GM19193 (cell line): Measurements from ENCODE around the gene TRNT1.

Source experiments
- POLR2A ChIP-seq: IDR thresholded peaks from 4 replicates; pipeline ENCODE4 v1.6.1; 2011; ENCODE audit not compliant: insufficient read depth, insufficient read length; ENCODE audit errors: extremely low read depth

TRNT1 gene

DNA sequence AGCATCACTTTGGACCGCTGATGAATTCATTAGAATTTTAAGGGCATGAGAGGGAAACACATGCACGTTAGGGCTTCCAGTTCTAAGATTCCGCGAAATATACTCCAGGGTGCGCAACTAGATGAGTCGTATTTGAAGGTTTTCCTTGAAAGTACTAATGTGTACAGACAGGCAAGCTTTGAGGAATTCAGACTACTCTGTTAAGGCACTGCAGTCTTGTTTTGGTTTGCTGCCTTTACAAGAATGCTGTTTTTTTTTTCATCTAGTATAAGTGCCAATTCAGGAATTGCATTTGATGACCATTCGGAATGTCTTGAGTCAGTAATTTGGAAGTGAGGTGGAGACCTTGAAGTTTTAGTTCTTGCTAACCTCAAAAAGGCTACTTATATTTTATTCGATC lies 19.1 kb downstream of the TRNT1 start:
- TF ChIP-seq POLR2A, result no peak

DNA sequence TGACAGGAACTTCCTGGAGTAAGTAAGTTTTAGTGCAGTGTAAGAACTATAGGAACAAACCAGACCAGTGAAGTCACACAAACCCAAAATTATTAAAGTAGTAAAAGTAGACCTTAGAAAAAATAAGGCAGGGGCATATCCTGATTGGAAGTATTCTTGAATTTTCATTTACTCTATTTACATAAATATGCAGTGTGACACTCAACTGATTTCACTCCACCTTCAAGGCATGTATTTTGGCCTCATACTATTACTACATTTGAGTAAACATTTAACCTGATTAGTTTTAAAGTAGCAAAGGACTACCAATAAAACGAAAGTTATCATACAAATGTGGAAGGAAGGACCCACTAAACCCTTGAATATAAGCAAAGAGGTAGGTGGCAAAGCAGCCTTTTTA lies 22.8 kb downstream of the TRNT1 start:
- TF ChIP-seq POLR2A, result no peak

DNA sequence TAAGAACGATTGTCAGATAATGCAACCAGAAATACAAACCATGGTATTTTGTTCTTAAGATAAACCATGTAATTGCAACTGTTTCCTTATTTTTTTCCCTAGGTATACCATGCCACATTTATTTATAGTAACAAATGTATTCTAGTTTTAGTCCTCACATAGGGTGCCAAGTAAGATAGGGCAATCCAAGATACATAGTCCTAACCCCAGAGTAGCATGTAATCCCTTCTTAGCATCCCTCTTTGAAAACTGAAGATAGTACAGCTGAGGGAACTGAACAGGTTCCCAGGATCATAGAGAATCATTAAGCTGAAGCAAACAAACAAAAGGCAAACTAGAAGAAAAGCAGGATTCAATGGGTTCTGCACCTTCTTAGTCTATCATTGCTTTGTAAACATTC lies 24.8 kb downstream of the TRNT1 start:
- TF ChIP-seq POLR2A, result no peak

DNA sequence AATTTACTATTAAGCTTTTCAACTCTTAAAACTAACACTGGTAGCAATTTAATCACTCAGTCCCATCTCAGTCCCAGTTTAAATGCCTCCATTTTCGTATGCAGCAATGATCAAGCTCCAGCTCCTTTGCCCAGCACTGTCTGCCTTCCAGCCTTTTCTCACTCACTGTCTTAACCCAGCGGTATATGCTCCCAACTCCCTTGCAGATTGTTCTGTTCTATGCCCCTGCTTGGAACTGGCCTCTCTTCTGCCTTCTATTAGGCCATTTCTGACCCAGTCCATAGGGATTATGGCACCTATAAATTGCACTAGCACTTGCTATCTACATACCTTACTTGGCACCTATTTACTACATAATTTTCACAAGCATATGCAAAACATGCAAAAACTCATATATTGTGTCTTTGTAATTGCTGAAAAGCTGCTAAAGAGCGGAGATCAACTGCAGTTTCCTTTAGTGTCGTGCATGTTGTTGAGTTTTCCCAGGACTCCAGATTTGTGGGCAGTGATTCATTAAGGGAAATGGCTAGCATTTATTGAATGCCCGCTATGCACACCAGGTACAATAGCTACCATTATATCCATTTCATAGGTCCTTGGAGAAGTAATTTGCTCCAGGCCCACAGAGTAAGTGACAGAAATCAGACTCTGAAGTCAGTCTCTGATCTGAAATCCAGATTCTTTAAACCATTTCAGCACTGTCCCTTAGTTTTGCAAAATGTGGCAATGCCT lies 28.3 kb downstream of the TRNT1 start:
- no peak for TF ChIP-seq POLR2A

DNA sequence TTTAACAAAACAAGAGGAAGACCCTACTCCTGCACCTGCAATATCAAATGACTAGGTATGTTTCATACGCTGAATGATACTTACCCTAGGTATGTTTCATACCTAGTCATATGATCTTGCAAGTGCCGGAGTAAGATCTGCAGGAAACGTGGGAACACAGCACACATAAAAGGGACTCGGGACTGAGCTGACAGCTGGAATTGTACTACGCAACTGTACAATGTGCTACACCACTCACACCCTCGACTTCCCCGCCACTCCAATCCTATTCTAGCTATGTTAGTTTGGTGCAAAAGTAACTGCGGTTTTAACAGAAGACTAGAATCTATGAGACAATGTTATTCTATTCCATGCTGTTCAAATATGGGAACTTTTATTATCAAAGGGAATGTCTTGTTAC lies 30.7 kb downstream of the TRNT1 start:
- no peak for TF ChIP-seq POLR2A

DNA sequence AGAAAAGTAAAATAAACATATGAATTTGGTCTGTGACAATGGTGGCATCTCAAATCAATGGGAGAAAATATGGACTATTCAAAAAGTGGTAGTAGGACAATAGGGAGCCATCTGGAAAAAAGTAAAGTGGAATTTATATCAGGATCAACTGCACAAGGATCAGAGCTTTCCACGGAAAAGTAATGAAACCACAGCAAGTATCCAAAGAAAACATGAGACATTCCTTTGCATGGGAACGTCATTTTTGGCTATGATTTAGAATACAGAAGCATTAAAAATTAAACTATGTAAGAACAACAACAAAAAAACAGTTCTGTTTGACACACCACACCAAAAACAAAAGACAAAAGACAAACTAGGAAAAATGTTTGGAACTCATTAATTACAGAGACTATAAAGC lies 34.1 kb downstream of the TRNT1 start:
- TF ChIP-seq POLR2A, result no peak

DNA sequence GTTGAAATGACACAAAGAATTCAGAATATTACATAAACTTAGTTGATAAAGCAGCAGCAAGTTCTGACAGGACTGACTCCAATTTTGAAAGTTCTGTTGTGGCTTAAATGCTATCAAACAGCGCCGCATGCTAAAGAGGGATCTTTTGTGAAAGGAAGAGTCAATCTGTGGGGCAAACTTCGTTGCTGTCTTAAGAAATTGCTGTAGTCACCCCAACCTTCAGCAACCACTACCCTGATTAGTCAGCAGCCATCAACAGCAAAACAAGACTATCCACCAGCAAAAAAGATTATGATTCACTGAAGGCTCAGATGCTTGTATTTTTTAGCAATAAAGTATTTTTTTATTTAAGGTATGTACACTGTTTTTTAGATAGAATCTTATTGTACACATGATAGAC lies 38.5 kb downstream of the TRNT1 start:
- TF ChIP-seq POLR2A, result no peak

DNA sequence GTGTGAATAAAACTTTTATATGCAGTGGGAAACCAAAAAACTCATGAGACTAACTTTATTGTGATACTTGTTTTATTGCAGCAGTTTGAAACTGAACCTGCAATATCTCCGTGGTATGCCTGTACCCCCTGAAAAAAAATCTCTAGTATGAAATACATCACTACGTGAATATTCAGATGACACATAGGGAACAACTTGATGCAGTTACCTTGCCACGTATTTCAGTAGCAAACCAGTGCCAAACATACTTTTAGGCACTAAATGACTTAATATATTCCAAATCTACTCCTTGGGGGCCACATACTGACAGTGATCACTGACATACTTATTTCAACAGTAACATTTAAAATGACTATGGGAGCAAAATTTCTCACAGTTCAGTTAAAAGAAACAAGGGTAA lies 38.9 kb downstream of the TRNT1 start:
- TF ChIP-seq POLR2A, result no peak

DNA sequence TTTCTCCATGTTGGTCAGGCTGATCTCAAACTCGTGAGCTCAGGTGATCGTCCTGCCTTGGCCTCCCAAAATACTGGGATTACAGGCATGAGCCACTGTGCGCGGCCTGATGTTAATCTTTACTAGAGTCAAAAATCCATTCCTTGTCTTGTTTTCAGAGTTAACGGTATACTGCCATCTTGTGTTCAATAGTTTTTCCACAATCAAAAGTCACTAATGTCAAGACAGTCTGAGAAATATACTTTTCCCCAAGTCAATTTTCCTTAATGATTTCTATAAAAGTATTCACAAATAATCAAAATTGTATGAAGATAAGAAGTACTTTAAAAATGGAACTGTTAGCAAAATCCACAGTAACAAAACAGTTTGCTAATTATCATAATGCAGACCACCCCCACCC lies 44.3 kb downstream of the TRNT1 start:
- TF ChIP-seq POLR2A, result no peak

DNA sequence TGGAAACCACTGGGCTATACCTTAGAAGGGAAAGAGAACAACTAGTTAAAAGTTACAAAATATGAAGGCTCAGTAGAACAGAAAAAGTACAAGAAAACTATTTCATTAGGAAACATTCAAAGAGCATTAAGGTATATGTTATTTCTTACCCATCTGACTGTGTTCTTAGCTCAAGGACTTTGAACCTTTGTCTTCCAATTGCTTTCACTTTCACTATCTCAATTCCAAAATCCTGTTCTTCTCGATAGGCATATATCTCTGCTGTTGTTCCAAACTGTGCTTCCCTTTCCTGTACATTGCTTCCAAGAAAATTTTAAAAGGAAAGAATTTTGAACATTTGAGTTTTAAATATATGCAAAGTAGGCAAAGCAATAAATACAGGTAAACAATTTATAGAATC lies 45.9 kb downstream of the TRNT1 start:
- no peak for TF ChIP-seq POLR2A

DNA sequence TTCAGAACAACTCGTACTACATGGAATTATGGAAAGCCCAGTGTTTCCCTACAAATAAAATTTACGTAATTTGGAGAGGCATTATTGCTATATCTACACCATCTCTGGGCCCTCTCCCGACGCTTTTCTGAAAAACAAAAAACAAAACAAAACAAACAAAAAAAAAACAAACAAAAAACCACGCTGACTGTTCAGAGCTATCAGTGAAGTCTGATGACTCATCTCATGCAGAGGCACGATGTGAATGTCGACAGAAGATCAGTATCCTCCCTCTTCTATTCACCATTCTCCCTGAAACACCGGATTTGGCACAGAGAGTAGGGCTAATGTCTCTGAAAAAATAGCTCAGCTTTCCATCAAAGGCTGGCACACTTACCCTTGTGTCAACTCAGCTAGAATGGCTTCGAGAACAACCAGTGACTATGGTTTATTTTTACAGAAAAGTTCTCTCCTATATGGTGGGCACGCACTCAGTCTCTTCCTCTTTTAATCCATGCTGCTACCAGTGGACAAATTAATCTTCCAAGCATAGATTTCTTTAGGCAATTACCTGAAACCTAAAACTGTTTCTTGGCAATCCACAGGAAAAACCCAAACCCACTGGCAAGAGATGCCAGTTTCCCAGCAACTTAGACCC lies 51.2 kb downstream of the TRNT1 start:
- no peak for TF ChIP-seq POLR2A

DNA sequence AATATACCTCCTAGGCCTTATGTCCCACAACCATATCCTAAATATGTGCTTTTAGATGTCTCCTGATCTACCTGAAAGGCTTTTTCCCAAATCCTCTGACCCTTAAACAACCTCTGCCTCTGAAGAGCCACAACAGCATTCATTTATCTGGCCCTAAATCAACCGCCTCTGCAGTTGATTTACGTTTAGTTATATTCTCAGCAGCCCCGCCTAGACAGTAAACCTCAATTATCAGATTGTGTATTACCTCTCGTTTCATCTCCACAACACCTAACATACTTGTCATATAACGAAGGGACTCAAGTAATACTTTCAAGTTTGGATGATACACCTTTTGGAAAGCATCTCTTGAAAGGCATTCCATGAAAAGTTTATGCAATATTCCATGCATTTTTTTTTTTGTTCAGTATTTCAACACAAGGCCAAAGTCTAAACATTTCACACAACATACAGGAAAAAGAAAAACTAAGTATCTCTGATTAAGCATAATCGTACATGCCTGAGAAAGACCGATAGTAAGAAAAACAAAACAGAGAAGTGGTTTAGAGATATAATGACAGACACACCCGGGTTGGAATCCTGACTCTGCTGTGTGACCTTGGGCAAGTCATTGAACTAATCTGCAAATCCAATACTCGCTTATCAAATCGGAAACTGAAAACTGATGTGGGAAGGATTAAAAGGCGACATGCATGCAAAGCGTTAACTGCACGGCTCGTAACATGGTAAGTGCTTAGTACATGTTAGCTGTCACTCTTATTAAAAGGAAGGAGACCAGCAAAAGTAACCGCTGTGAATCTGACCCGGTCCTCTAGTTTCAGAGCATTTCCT lies 52.0 kb downstream of the TRNT1 start:
- TF ChIP-seq POLR2A, result no peak

DNA sequence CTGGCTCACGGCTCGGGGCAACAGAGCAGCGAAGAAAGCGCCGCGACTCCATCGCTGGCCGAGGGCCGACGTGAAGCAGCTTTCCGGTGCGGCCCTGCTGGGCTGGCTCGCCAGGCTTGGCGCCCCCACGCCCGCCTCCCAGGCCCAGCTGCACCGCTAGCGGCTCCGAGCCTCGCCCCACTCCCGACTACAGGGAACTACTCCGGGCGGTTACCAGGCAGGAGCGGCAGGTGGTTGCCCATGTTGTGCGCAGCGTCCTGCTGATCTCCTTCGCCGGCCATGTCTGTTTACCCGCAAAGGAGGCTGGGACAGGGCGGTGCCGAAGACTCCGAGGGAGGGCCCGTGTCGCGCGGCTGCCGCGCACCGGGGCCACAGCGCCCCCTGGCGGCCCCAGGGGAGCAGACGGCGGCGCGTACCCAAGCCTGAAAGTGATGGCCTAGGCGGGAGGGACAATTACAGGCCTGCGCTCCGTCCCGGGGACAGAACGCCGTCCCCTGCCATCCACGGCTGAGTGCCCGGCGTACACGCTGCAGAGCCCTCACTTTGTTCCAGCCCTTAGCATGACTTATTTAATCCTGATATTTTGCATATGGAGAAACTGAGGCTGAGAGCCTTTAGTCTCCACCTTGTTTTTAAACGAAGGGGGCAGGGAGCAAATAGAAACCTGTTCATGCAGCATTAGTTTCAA lies 52.8 kb downstream of the TRNT1 start, which contains the start of gene CRBN:
TSS of gene CRBN (minus strand) at position 285 of the 688 bp plus-strand sequence. CDS start at position 281, 4 bp downstream.
- TF ChIP-seq POLR2A, result peak; percentile 83

DNA sequence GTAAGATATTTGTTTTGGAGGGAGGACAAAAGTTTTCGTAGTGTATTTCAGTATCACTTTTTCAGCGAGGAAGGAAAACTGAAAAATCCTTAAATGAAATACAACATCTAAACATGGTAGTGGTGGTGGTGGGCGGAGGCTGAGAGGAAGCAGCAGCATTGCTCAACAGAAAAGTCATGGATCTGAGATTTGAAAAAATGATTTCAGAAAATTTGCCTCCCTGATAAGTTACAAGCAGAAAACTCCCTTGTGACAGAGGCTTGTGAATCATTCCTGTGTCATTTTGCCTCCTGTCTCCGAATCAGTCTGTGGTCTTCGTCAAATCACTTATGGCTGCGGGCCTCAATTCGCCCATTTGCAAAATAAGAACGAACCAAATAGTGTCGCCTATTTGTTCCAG lies 53.7 kb downstream of the TRNT1 start:
- no peak for TF ChIP-seq POLR2A

DNA sequence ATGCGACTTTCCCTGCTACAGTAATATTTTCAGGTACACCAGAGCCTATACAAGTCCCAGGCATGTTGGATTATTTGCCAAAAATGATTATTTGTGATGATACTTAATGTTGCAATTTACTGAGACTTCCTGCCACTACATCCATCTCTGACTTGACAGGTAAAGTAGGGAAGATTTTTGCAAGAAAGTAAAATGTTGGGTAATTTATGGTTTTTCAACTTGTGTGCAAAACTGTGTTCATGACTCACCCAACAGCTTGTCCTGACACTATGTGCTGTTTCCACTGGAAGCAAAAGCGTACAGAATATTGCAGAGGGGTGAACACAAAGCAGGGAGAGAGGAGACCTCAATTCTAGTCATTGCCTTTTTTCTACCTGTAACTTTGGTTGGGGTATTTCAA lies 58.1 kb downstream of the TRNT1 start:
- no peak for TF ChIP-seq POLR2A
